Neural cell (in vitro differentiated cells): ENCODE measurements around the gene GZF1.

Experiments
- CTCF ChIP-seq: fragments of 450-650 bp; IDR thresholded peaks from 2 replicates; pipeline ENCODE4 v1.5.1; 2014; ENCODE audit warnings: antibody characterized with exemption, mild to moderate bottlenecking, moderate library complexity; ENCODE audit not compliant: poor library complexity, severe bottlenecking
- EZH2 ChIP-seq: fragments of 200-600, 300-800 bp; shearing (Covaris generic), sonication (generic); IDR thresholded peaks from 2 replicates; pipeline ENCODE4 v1.6.1; 2014; ENCODE audit warnings: antibody characterized with exemption, low read length, borderline replicate concordance, mild to moderate bottlenecking; ENCODE audit not compliant: insufficient read depth, poor library complexity, severe bottlenecking
- POLR2AphosphoS5 ChIP-seq: IDR thresholded peaks from 2 replicates; pipeline ENCODE4 v1.6.1; 2012
- REST ChIP-seq: IDR thresholded peaks from 2 replicates; pipeline ENCODE4 v1.6.1; 2012; ENCODE audit warnings: borderline replicate concordance

- TF ChIP-seq EZH2, result no peak
- no peak for TF ChIP-seq CTCF
- TF ChIP-seq REST, result no peak
- no peak for TF ChIP-seq POLR2AphosphoS5
Observed at GRCh38 chr20:23387118-23387443, 25.1 kb downstream of the GZF1 start.
